Heart left ventricle (tissue), 13 donors: ENCODE measurements around the gene PLEKHB2.

Experiments
- POLR2A ChIP-seq, 2 donors: fragments of 450-650 bp; IDR thresholded peaks; one replicate each; pipeline ENCODE4 v1.6.1; 2017; ENCODE audit warnings: antibody characterized with exemption in 2 of 2, mild to moderate bottlenecking in 2 of 2, moderate library complexity in 2 of 2
- TF ChIP-seq, protein P1 (sequence below), 12 donors: fragments of 200-600 bp; sonication (generic) in 4 of 12; IDR thresholded peaks; one replicate each; pipeline versions ENCODE4 v1.5.0 to v1.8.0; 2018 to 2022; ENCODE audit warnings: antibody characterized with exemption in 12 of 12, mild to moderate bottlenecking in 5 of 12
- donor health status: ischemic (EF 13 %, LVEDD 7.1; RV severe dilation, severe dysfunction).
- donor health status: DM: no; HTN: yes; CAD: no.
- donor health status: DM: no; HTN: no; CAD: no.
- donor health status: ischemic (EF 25% LVEDD 6.9; RV normal size, moderate dysfunction).
- donor health status: ischemic (EF 25% LVEDD 5.7; RV mildly dilated, moderate dysfunction).
- donor health status: ischemic (EF 35%, LVEDD 5.7; RV mildly dilated, moderate dysfunction).
- donor health status: nonischemic (EF 11% LVEDD 7.7; RV severe dilation, severe dysfunction).
- donor health status: DM: yes; HTN: yes; CAD: no.
- donor health status: PGD.
- donor health status: ischemic (EF 29% LVEDD 5.4; RV normal size, mild dysfunction).
- donor health status: nonischemic (EF 23%, LVEDD 6.1; RV moderate dilation, normal function).

DNA sequence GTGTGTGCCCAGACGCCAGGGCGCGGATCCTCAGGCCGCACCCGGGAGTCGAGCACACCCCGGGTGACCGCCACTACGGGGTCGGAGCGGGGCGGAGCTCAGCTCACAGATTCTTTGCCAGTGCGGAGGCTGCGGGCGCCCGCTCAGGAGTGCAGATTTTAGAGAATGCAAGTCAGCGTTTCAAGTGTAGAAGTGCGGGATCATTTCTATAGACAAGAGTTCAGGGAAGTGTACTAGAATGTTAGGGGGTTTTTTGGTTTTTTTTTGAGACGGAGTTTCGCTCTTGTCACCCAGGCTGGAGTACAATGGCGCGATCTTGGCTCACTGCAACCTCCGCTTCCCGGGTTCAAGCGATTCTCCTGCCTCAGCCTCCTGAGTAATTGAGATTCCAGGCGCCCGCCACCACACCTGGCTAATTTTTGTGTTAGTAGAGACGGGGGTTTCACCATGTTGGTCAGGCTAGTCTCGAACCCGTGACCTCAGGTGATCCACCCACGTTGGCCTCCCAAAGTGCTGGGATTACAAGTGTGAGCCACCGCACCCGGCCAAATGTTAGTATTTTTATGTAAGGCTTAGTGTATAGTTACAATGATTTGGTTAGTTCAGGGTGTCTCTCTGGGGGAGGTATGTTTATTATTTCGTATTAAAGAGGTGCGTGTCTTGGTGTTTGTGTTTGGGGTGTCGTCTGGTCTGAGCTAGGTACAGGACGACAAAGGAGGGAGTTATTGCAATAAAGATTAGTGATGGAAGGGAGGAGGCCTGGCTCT, 11.3 kb upstream of the PLEKHB2 start:
- TF ChIP-seq, protein P1, sequence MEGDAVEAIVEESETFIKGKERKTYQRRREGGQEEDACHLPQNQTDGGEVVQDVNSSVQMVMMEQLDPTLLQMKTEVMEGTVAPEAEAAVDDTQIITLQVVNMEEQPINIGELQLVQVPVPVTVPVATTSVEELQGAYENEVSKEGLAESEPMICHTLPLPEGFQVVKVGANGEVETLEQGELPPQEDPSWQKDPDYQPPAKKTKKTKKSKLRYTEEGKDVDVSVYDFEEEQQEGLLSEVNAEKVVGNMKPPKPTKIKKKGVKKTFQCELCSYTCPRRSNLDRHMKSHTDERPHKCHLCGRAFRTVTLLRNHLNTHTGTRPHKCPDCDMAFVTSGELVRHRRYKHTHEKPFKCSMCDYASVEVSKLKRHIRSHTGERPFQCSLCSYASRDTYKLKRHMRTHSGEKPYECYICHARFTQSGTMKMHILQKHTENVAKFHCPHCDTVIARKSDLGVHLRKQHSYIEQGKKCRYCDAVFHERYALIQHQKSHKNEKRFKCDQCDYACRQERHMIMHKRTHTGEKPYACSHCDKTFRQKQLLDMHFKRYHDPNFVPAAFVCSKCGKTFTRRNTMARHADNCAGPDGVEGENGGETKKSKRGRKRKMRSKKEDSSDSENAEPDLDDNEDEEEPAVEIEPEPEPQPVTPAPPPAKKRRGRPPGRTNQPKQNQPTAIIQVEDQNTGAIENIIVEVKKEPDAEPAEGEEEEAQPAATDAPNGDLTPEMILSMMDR (IDR thresholded peaks at IDR 0.05), result no peak
- TF ChIP-seq POLR2A (IDR thresholded peaks at IDR 0.05), result no peak
